ENCODE data around the gene GINS1. TPM values are rescaled to one million over a fixed set of nuclear protein-coding genes. Genes with fewer than 3 reads are reported as not detected.

GINS1 gene
- total and polyA plus RNA-seq, 2 of the 13 experiments (the other 11 are each of a cell fraction or from before 2014, with no cell fraction given): 14.6 to 59.9 TPM

DNA sequence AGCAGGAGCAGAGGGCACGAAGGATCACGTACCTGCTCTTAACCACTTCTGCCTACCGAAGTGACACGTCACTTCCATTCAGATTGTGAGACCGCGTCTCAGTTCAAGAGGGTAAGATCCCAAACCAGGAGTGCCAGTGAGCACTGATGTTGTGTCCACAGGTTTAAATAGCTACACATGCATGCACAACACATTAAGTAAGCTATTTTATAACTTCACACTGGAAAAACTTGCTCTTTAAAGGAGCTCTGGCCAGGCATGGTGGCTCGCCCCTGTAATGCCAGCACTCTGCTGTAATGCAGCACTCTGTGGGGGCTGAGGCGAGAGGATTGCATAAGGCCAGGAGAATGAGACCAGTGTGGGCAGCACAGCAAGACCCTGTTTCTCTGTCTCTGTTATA lies 37.9 kb upstream of the GINS1 start:
- ATAC-seq: no peak
- intact Hi-C loops (cut with micrococcal nuclease; ENCODE audit: unreplicated experiment): no loop called here
- ChIA-PET CTCF (ENCODE audit: low intra/inter-chr PET ratio, low total read pairs) (no interaction called here), POLR2A (no interaction called here)
- DNase-seq (ENCODE audit: low spot score): no peak
- 98% methylated on average over 8 of the region's 8 CpGs for whole genome bisulfite sequencing (ENCODE audit: low lambda C conversion rate)
- Histone ChIP-seq H2AFZ (ENCODE audit: low read length) (no peak overlapping the region), H3K36me3 (replicated peaks in 1 of 2; ENCODE audit: control insufficient read depth in 1 of 2, insufficient read depth in 2 of 2, low read length in 2 of 2) (no peaks in the 10 kb centered on the region; a peak in 2 of 5 replicates), H3K27me3 (ENCODE audit: control insufficient read depth in 1 of 2, insufficient read depth in 2 of 2, low read length in 2 of 2) (no peaks in the 10 kb centered on the region), H3K27ac (ENCODE audit: extremely low read length, insufficient read depth, low read length) (no peak overlapping the region), H3K79me2 (ENCODE audit: insufficient read depth, low read length) (peaks cover 20% of the 10 kb centered on the region), H3K4me2 (ENCODE audit: low read depth, low read length) (no peak overlapping the region), H3K9ac (ENCODE audit: insufficient read depth, low read depth, low read length) (no peak overlapping the region), H3K9me3 (ENCODE audit: low read length) (no peaks in the 10 kb centered on the region), H3K4me3 (replicated peaks in 1 of 3; ENCODE audit: insufficient read depth in 1 of 3, low read depth in 2 of 3, low read length in 3 of 3) (no peak overlapping the region), H4K20me1 (ENCODE audit: insufficient read depth, low read length) (peaks cover 5% of the 10 kb centered on the region; the same call in 1 of the 2 replicates), H3K4me1 (ENCODE audit: insufficient read depth, low read length) (peaks cover 11% of the 10 kb centered on the region; the same call in 1 of the 2 replicates)
- TF ChIP-seq MIER2 (CRISPR knock-in tag; IDR thresholded peaks at IDR 0.05) (no peak), CEBPB (IDR thresholded peaks at IDR 0.05; ENCODE audit: borderline replicate concordance, low read depth, low read length) (peak; percentile 66)
- in situ Hi-C loops (cut with HindIII; ENCODE audit: extremely low pct_ligation_motif_present, low pct_unique_long_range_greater_than_20kb): no loop called here
- BruUV-seq (replicated peaks): no TSS peak
- no peak for FAIRE-seq

DNA sequence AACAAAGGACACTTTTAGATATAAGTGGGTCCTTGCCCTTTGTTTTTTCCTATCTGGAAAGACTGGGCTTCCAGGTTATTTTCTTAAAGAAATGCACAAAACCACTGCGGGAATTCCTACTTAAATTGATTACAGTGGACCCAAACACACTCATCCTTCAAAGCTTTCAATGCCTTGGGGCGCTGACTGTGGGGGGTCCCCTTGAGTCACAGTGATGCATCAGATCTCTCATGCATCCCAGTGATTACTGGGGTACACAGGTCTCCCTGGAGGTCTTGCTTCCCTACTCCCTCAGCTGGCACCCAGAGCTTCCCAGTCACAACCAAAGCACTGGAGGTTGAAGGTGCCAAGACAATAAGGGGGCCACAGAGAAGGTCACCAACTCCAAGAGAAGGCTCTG lies 37.5 kb upstream of the GINS1 start:
- DNase-seq (ENCODE audit: low spot score): no peak
- ChIA-PET POLR2A (no interaction called here), CTCF (ENCODE audit: low intra/inter-chr PET ratio, low total read pairs) (no interaction called here)
- Histone ChIP-seq H4K20me1 (ENCODE audit: insufficient read depth, low read length) (peaks cover 8% of the 10 kb centered on the region), H3K36me3 (replicated peaks in 1 of 2; ENCODE audit: control insufficient read depth in 1 of 2, insufficient read depth in 2 of 2, low read length in 2 of 2) (no peaks in the 10 kb centered on the region; a peak in 2 of 5 replicates), H3K27ac (ENCODE audit: extremely low read length, insufficient read depth, low read length) (no peak overlapping the region), H3K9ac (ENCODE audit: insufficient read depth, low read depth, low read length) (no peak overlapping the region), H3K27me3 (ENCODE audit: control insufficient read depth in 1 of 2, insufficient read depth in 2 of 2, low read length in 2 of 2) (no peaks in the 10 kb centered on the region), H3K9me3 (ENCODE audit: low read length) (no peaks in the 10 kb centered on the region), H3K4me2 (ENCODE audit: low read depth, low read length) (no peak overlapping the region), H2AFZ (ENCODE audit: low read length) (no peak overlapping the region), H3K4me1 (ENCODE audit: insufficient read depth, low read length) (peaks cover 7% of the 10 kb centered on the region; the same call in 1 of the 2 replicates), H3K79me2 (ENCODE audit: insufficient read depth, low read length) (peaks cover 23% of the 10 kb centered on the region), H3K4me3 (replicated peaks in 1 of 3; ENCODE audit: insufficient read depth in 1 of 3, low read depth in 2 of 3, low read length in 3 of 3) (no peak overlapping the region)
- FAIRE-seq: no peak
- in situ Hi-C loops (cut with HindIII; ENCODE audit: extremely low pct_ligation_motif_present, low pct_unique_long_range_greater_than_20kb): no loop called here
- ATAC-seq: no peak
- intact Hi-C loops (cut with micrococcal nuclease; ENCODE audit: unreplicated experiment): no loop called here
- no TSS peak for BruUV-seq (replicated peaks)
- WGBS (ENCODE audit: low lambda C conversion rate): 98% methylated on average over 2 of the region's 2 CpGs
- TF ChIP-seq, protein P1, sequence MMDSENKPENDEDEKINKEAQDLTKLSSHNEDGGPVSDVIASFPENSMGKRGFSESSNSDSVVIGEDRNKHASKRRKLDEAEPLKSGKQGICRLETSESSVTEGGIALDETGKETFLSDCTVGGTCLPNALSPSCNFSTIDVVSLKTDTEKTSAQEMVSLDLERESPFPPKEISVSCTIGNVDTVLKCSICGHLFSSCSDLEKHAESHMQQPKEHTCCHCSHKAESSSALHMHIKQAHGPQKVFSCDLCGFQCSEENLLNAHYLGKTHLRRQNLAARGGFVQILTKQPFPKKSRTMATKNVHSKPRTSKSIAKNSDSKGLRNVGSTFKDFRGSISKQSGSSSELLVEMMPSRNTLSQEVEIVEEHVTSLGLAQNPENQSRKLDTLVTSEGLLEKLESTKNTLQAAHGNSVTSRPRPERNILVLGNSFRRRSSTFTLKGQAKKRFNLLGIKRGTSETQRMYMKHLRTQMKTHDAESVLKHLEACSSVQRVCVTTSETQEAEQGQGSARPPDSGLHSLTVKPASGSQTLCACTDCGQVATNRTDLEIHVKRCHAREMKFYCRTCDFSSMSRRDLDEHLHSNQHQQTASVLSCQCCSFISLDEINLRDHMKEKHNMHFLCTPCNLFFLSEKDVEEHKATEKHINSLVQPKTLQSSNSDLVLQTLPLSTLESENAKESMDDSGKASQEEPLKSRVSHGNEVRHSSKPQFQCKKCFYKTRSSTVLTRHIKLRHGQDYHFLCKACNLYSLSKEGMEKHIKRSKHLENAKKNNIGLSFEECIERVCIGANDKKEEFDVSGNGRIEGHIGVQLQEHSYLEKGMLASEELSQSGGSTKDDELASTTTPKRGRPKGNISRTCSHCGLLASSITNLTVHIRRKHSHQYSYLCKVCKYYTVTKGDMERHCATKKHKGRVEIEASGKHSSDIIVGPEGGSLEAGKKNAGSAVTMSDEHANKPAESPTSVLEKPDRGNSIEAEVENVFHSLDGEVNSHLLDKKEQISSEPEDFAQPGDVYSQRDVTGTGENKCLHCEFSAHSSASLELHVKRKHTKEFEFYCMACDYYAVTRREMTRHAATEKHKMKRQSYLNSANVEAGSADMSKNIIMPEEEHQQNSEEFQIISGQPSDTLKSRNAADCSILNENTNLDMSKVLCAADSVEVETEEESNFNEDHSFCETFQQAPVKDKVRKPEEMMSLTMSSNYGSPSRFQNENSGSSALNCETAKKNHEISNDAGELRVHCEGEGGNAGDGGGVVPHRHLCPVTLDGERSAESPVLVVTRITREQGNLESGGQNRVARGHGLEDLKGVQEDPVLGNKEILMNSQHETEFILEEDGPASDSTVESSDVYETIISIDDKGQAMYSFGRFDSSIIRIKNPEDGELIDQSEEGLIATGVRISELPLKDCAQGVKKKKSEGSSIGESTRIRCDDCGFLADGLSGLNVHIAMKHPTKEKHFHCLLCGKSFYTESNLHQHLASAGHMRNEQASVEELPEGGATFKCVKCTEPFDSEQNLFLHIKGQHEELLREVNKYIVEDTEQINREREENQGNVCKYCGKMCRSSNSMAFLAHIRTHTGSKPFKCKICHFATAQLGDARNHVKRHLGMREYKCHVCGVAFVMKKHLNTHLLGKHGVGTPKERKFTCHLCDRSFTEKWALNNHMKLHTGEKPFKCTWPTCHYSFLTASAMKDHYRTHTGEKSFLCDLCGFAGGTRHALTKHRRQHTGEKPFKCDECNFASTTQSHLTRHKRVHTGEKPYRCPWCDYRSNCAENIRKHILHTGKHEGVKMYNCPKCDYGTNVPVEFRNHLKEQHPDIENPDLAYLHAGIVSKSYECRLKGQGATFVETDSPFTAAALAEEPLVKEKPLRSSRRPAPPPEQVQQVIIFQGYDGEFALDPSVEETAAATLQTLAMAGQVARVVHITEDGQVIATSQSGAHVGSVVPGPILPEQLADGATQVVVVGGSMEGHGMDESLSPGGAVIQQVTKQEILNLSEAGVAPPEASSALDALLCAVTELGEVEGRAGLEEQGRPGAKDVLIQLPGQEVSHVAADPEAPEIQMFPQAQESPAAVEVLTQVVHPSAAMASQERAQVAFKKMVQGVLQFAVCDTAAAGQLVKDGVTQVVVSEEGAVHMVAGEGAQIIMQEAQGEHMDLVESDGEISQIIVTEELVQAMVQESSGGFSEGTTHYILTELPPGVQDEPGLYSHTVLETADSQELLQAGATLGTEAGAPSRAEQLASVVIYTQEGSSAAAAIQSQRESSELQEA (CRISPR knock-in tag; IDR thresholded peaks at IDR 0.05; ENCODE audit: not compliant biosample characterization): no peak
- TF ChIP-seq BRD4 (CRISPR knock-in tag; IDR thresholded peaks at IDR 0.05) (no peak), ZFP36 (IDR thresholded peaks at IDR 0.05; ENCODE audit: borderline replicate concordance, low read depth, low read length, partially characterized antibody) (no peak), ZNF7 (CRISPR knock-in tag; IDR thresholded peaks at IDR 0.05) (no peak)
- TF ChIP-seq, protein P2, sequence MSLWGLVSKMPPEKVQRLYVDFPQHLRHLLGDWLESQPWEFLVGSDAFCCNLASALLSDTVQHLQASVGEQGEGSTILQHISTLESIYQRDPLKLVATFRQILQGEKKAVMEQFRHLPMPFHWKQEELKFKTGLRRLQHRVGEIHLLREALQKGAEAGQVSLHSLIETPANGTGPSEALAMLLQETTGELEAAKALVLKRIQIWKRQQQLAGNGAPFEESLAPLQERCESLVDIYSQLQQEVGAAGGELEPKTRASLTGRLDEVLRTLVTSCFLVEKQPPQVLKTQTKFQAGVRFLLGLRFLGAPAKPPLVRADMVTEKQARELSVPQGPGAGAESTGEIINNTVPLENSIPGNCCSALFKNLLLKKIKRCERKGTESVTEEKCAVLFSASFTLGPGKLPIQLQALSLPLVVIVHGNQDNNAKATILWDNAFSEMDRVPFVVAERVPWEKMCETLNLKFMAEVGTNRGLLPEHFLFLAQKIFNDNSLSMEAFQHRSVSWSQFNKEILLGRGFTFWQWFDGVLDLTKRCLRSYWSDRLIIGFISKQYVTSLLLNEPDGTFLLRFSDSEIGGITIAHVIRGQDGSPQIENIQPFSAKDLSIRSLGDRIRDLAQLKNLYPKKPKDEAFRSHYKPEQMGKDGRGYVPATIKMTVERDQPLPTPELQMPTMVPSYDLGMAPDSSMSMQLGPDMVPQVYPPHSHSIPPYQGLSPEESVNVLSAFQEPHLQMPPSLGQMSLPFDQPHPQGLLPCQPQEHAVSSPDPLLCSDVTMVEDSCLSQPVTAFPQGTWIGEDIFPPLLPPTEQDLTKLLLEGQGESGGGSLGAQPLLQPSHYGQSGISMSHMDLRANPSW (CRISPR knock-in tag; IDR thresholded peaks at IDR 0.05; ENCODE audit: borderline replicate concordance): no peak

All from HepG2 (cell line).